SK-N-SH treated with all-trans-retinoic acid at 6 μM for 48 hours (cell line): ENCODE data around the gene LENG1.
"Not testable (repeated sequence)": the region's sequence is repeated elsewhere in the genome, so short reads cannot be mapped to it uniquely, and the experiment has no call there.

Experiments
- RARB ChIP-seq: fragments of 250-450 bp; sonication (Bioruptor Pico); IDR thresholded peaks from 2 replicates; pipeline ENCODE4 v1.8.0; 2021; ENCODE audit warnings: mild to moderate bottlenecking, moderate library complexity
- TSHZ2 ChIP-seq: fragments of 250-450 bp; sonication (Bioruptor Pico); IDR thresholded peaks from 2 replicates; pipeline ENCODE4 v1.5.0; 2020; ENCODE audit warnings: mild to moderate bottlenecking, moderate library complexity
- ZFP30 ChIP-seq: fragments of 450-650 bp; formaldehyde crosslinking; IDR thresholded peaks from 2 replicates; pipeline ENCODE4 v1.5.0; 2022; ENCODE audit warnings: mild to moderate bottlenecking, moderate library complexity
- TF ChIP-seq, protein P1 (sequence below): fragments of 250-450 bp; sonication (Bioruptor Pico); IDR thresholded peaks from 2 replicates; pipeline ENCODE4 v1.8.0; 2021; ENCODE audit warnings: low read depth, mild to moderate bottlenecking, moderate library complexity, borderline replicate concordance

DNA sequence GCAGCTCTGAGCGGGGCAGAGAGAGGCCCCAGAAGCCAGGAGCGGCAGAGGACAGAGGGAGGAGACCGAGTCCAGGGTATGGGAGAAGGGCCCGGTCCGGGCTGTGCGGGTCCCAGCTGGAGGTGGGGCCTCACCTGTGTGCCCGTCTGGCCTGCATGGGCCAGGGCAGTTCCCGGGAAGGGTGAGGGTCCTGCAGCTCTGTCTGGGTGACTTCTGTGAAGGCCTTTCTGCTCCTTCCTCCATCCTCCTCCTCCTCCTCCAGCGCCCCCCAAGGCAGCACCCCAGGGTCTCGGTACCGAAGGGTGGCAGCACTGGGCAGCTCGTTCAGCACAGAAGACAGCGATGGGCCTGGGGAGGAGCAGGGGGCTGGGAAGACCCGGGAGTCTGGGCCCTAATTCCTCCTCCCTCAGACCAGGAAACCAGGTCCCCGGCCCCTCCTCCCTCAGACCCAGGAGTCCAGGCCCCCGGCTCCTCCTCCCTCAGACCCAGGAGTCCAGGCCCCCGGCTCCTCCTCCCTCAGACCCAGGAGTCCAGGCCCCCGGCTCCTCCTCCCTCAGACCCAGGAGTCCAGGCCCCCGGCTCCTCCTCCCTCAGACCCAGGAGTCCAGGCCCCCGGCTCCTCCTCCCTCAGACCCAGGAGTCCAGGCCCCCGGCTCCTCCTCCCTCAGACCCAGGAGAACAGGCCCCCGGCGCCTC, 12.4 kb upstream of the LENG1 start:
- not testable (repeated sequence) for TF ChIP-seq RARB, ZFP30, TSHZ2 (CRISPR knock-in tag)
- TF ChIP-seq, protein P1, sequence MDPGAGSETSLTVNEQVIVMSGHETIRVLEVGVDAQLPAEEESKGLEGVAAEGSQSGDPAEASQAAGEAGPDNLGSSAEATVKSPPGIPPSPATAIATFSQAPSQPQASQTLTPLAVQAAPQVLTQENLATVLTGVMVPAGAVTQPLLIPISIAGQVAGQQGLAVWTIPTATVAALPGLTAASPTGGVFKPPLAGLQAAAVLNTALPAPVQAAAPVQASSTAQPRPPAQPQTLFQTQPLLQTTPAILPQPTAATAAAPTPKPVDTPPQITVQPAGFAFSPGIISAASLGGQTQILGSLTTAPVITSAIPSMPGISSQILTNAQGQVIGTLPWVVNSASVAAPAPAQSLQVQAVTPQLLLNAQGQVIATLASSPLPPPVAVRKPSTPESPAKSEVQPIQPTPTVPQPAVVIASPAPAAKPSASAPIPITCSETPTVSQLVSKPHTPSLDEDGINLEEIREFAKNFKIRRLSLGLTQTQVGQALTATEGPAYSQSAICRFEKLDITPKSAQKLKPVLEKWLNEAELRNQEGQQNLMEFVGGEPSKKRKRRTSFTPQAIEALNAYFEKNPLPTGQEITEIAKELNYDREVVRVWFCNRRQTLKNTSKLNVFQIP: not testable (repeated sequence)
